Natural killer cell (primary cell): Measurements from ENCODE around the gene COX5B. TPM values are rescaled to one million over a fixed set of nuclear protein-coding genes. Genes with fewer than 3 reads are reported as not detected.
A peak's percentile ranks its signal among the peaks of the same experiment; 100 is the strongest.

Source experiments
- ATAC-seq, 3 donors: fragments of 150-1000 bp in 2 of 3; fragments of 200-7000 bp in 1 of 3; cut with Tn5 transposase; 1 replicate in 1 of 3; 2 replicates in 2 of 3; pipeline ENCODE4 v1.10.0; 2021; ENCODE audit warnings: mild to moderate bottlenecking in 2 of 3, moderate library complexity in 2 of 3
- DNase-seq, 2 donors: peaks; one replicate each; pipeline versions ENCODE4 v3.0.0 to v3.0.0-alpha.2; 2013 to 2021; ENCODE audit warnings: mixed read lengths in 1 of 2
- H3K27ac ChIP-seq: one replicate; pipeline ENCODE4 v1.5.1; 2013; ENCODE audit warnings: mild to moderate bottlenecking, low read length
- H3K27me3 ChIP-seq: one replicate; pipeline ENCODE4 v1.6.1; 2013; ENCODE audit warnings: low read length; ENCODE audit not compliant: control insufficient read depth, insufficient read depth
- H3K36me3 ChIP-seq: one replicate; pipeline ENCODE4 v1.6.1; 2013; ENCODE audit warnings: low read length; ENCODE audit not compliant: control insufficient read depth, insufficient read depth
- H3K4me1 ChIP-seq: one replicate; pipeline ENCODE4 v1.6.1; 2013; ENCODE audit warnings: low read length; ENCODE audit not compliant: control insufficient read depth, insufficient read depth
- H3K4me3 ChIP-seq: one replicate; pipeline ENCODE4 v1.5.1; 2013; ENCODE audit warnings: low read length
- H3K9me3 ChIP-seq: one replicate; pipeline ENCODE4 v1.6.1; 2013; ENCODE audit warnings: low read length; ENCODE audit not compliant: control insufficient read depth, insufficient read depth
- H3K27ac Mint-ChIP-seq, 2 donors: one replicate each; pipeline ENCODE4 v1.8.0; 2022; ENCODE audit warnings: mild to moderate bottlenecking in 2 of 2, mixed read lengths in 2 of 2, moderate library complexity in 1 of 2
- H3K27me3 Mint-ChIP-seq, 2 donors: one replicate each; pipeline ENCODE4 v1.8.0; 2022; ENCODE audit warnings: low read depth in 2 of 2, mixed read lengths in 2 of 2
- H3K36me3 Mint-ChIP-seq: one replicate; pipeline ENCODE4 v1.8.0; 2022; ENCODE audit warnings: mixed read lengths
- H3K4me1 Mint-ChIP-seq, 2 donors: one replicate each; pipeline ENCODE4 v1.8.0; 2022; ENCODE audit warnings: mixed read lengths in 2 of 2
- H3K4me3 Mint-ChIP-seq: one replicate; pipeline ENCODE4 v1.8.0; 2022; ENCODE audit warnings: mild to moderate bottlenecking, moderate library complexity, mixed read lengths
- H3K9me3 Mint-ChIP-seq, 2 donors: one replicate each; pipeline ENCODE4 v1.8.0; 2022; ENCODE audit warnings: mixed read lengths in 2 of 2
- CTCF ChIP-seq: fragments of 200-600 bp; IDR thresholded peaks from one replicate; pipeline ENCODE4 v1.8.0; 2022; ENCODE audit warnings: antibody characterized with exemption
- WGBS: methylation state at CpG from one replicate; pipeline ENCODE4 v1.1.7; 2013; ENCODE audit warnings: missing lambda C conversion rate; ENCODE audit not compliant: insufficient coverage; 5-methylcytosine and 5-hydroxymethylcytosine counted together
- intact Hi-C: fragments of 100-400 bp; cut with micrococcal nuclease; formaldehyde crosslinking; loops from one replicate; pipeline ENCODE4 v1.14.2; 2022
- total RNA-seq, 4 donors: library from RNA; stranded (reverse); fragments of 120-200 nt in 1 of 4; gene quantifications; one replicate each; pipeline versions ENCODE4 v1.2.3 to v1.2.4, GENCODE V29; 2013 to 2022

The COX5B gene
- total RNA-seq, 3 donors from 2014 or later (not counting 1 experiment from before 2014, with no cell fraction given) = 101 to 126 (median 122) TPM

GRCh38 chr2:97663962-97664635 is 18.2 kb downstream of the COX5B start, which contains the start of gene ACTR1B:
Gene ACTR1B, minus strand, starts transcription at chr2:97664044. Its CDS starts 154 bp downstream, at chr2:97663890.
- peak within 1 kb of the TSS; percentile 95 to 97 for H3K27ac Mint-ChIP-seq
- peak; percentile 61 for TF ChIP-seq CTCF
- no peaks in the 10 kb centered on the region for H3K27me3 ChIP-seq
- H3K27ac ChIP-seq = peak within 1 kb of the TSS; percentile 99
- under 1% methylated on average over 58 of the region's 60 CpGs for WGBS
- H3K4me3 Mint-ChIP-seq = peak within 1 kb of the TSS; percentile 93
- H3K36me3 ChIP-seq = peaks cover 10% of the 10 kb centered on the region
- H3K4me1 Mint-ChIP-seq = peaks cover 29 to 34% of the 10 kb centered on the region in 2 donors
- H3K9me3 ChIP-seq = no peaks in the 10 kb centered on the region
- ATAC-seq (peak; percentile 82 to 96 (median 90)), DNase-seq (peak; percentile 98 to 99)
- intact Hi-C loops = loop anchor here (2.0 to 5.0 kb wide), 3 partner anchors 33 to 83 kb away; partner anchors contain the start of gene ZAP70
- H3K4me3 ChIP-seq = peak within 1 kb of the TSS; percentile 93
- H3K36me3 Mint-ChIP-seq = no peaks in the 10 kb centered on the region
- H3K4me1 ChIP-seq = peaks cover 36% of the 10 kb centered on the region
- H3K27me3 Mint-ChIP-seq = no peaks in the 10 kb centered on the region
- no peaks in the 10 kb centered on the region for H3K9me3 Mint-ChIP-seq

DNA sequence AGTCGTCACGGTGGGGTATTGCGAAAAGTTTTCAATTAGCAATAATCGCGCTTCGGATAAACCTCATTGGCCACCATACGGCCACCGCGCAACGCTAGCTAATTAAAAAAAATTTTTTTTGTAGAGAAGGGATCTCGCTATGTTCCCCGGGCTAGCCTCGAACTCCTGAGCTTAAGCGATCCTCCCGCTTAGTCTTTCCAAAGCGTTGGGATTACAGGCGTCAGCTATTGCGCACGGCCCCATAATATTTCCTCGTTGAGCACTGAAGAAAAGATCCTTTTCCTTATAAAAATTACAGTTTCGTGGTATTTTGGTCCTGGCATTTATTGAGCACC is 18.7 kb downstream of the COX5B start:
- peaks cover 29 to 34% of the 10 kb centered on the region in 2 donors for H3K4me1 Mint-ChIP-seq
- TF ChIP-seq CTCF = peak; percentile 37
- no peaks in the 10 kb centered on the region for H3K9me3 Mint-ChIP-seq
- H3K27ac Mint-ChIP-seq = peak overlapping the region; percentile 95 to 97
- H3K36me3 Mint-ChIP-seq = no peaks in the 10 kb centered on the region
- H3K27me3 Mint-ChIP-seq = no peaks in the 10 kb centered on the region
- H3K4me3 ChIP-seq = peak overlapping the region; percentile 93
- ATAC-seq = no peak
- H3K27ac ChIP-seq = peak overlapping the region; percentile 99
- intact Hi-C loops = loop anchor here (2.0 to 5.0 kb wide), 3 partner anchors 32 to 83 kb away; partner anchors contain the start of gene ZAP70
- H3K36me3 ChIP-seq = peaks cover 7% of the 10 kb centered on the region
- DNase-seq = no peak
- no peaks in the 10 kb centered on the region for H3K27me3 ChIP-seq
- no peaks in the 10 kb centered on the region for H3K9me3 ChIP-seq
- peak overlapping the region; percentile 93 for H3K4me3 Mint-ChIP-seq
- peaks cover 36% of the 10 kb centered on the region for H3K4me1 ChIP-seq
- 11% methylated on average over 21 of the region's 21 CpGs for WGBS

DNA sequence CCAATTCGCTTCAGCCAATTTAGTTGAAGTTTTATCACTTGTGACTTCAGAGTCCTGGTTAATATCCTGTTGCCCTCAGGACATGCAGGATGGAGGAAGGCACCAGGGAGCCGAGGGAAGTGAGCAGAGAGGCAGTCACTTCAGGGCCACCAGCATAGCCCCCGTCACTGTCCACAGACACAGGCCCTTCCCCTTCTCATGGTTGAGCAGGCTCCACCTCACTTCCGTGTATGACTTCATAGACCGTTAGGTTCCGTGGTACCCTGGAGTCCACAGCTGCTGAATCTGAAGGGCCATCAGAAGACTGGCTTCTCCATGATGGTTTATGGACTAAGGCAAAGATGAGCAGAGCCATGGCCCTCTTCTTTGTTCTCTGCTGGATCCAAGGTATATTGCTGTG is 23.6 kb downstream of the COX5B start, which contains the start of gene C2orf92:
C2orf92 (plus strand) TSS at position 266 of the 400 bp plus-strand sequence; CDS start at position 342, 76 bp downstream.
- Mint-ChIP-seq H3K27ac (no peak within 1 kb of the TSS), H3K4me3 (no peak within 1 kb of the TSS), H3K27me3 (peaks cover 0 to 8% of the 10 kb centered on the region in 2 donors), H3K36me3 (no peaks in the 10 kb centered on the region), H3K9me3 (no peaks in the 10 kb centered on the region), H3K4me1 (no peaks in the 10 kb centered on the region)
- DNase-seq = no peak
- TF ChIP-seq CTCF = no peak
- Histone ChIP-seq H3K36me3 (no peaks in the 10 kb centered on the region), H3K4me3 (no peak within 1 kb of the TSS), H3K4me1 (peaks cover 6% of the 10 kb centered on the region), H3K27ac (no peak within 1 kb of the TSS), H3K27me3 (no peaks in the 10 kb centered on the region), H3K9me3 (no peaks in the 10 kb centered on the region)
- 87% methylated on average over 6 of the region's 6 CpGs for WGBS
- intact Hi-C loops = no loop called here
- ATAC-seq = no peak
